ENCODE data around the gene WDR35. TPM values are rescaled to one million over a fixed set of nuclear protein-coding genes. Genes with fewer than 3 reads are reported as not detected.

WDR35 gene
- total RNA-seq, 2 donors from 2014 or later, result 4.7 to 6.4 TPM

DNA sequence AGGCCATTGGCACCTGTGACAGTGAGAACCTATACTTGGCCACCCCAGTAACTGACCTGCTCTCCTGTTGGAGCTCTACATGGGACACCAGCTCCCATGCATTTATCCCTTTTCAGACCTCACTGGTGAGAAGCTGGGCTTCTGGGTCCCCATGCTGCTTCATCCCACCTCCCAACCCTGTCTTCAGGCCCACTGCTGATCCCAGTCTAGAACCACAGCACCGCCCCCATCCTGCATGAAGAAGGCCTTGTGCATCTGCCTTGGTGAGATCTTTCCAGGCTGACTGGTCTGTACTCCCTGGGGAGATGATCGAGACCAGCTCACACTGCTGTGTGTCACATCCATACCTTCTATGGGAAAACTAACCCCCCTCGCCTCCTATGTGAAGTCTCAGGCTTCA is 110.8 kb downstream of the WDR35 start:
- no peak for DNase-seq

DNA sequence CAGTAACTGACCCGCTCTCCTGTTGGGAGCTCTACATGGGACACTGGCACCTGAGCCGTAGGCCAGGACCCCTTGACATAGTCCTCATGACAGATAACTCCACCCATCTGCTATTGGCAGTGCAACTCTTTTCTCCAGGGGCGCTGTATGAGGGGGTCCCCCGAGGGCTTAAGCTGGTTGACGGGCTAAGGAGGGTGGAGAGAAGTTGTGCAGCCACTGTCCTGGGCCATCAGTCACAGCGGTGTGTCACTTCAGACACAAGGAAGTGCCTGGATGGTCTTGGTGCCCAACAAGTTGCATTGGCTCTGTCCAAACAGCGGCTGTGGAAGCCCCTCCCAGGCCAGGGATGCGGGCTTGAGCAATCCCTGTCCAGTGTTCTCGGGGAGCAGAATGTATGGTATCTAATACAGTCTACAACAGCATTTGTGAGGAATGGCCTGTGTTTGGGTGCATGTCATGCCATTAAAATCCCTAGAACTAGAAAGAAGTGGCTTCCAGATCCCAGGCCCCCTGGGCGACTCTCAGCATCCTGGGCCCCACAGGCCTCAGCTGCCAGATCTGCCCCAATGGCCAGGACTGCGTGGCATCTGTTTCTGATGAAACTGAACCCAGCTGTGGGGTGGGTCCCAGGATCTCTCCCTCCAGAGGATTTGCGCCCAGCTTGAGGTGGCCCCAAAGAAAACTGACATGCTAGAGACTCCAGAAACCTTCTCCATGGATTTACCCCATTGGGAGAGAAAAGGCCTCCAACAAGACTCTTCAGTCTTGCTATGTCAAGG is 111.4 kb downstream of the WDR35 start:
- no peak overlapping the region for H3K4me3 Mint-ChIP-seq

More for the DNA sequence above, 110.8 kb downstream of the WDR35 start:
- Mint-ChIP-seq H3K36me3 (ENCODE audit: insufficient read depth in 2 of 2) (no peaks in the 10 kb centered on the region), H3K9me3 (no peaks in the 10 kb centered on the region), H3K4me3 (no peak overlapping the region), H3K27me3 (ENCODE audit: low read depth) (no peaks in the 10 kb centered on the region), H3K4me1 (ENCODE audit: low read depth) (peaks cover 12% of the 10 kb centered on the region), H3K27ac (no peak overlapping the region)
- no peak for ATAC-seq (replicated peaks in 1 of 2)

DNA sequence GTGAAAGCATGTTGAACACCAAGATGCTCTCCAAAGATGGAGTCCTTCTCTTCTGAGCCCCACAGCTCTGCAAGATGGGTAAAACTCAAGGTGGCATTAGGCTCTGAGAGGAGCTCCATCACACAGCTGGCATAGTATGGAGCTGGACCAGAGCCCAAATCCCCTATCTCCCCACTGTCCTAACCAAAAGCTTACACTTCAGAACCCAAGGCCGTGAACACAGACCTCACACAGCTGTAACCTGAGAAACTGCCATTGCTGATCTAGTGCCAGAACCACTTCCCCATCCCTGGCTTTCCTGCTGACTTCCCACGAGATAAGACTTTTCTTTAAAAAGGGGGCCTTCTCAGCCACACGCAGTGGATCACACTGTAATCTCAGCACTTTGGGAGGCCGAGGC is 113.2 kb downstream of the WDR35 start:
- ATAC-seq (replicated peaks in 1 of 2), result no peak
- peaks cover 12% of the 10 kb centered on the region for H3K4me1 Mint-ChIP-seq (ENCODE audit: low read depth)
- H3K9me3 Mint-ChIP-seq, result no peaks in the 10 kb centered on the region
- DNase-seq, result no peak
- H3K36me3 Mint-ChIP-seq (ENCODE audit: insufficient read depth in 2 of 2), result no peaks in the 10 kb centered on the region
- no peak overlapping the region for H3K27ac Mint-ChIP-seq
- H3K4me3 Mint-ChIP-seq, result no peak overlapping the region
- no peaks in the 10 kb centered on the region for H3K27me3 Mint-ChIP-seq (ENCODE audit: low read depth)

More for the DNA sequence above, 111.4 kb downstream of the WDR35 start:
- H3K27ac Mint-ChIP-seq, result no peak overlapping the region
- H3K9me3 Mint-ChIP-seq, result no peaks in the 10 kb centered on the region
- peaks cover 12% of the 10 kb centered on the region for H3K4me1 Mint-ChIP-seq (ENCODE audit: low read depth)
- ATAC-seq (replicated peaks in 1 of 2), result no peak
- no peaks in the 10 kb centered on the region for H3K36me3 Mint-ChIP-seq (ENCODE audit: insufficient read depth in 2 of 2)
- no peak for DNase-seq
- H3K27me3 Mint-ChIP-seq (ENCODE audit: low read depth), result no peaks in the 10 kb centered on the region

DNA sequence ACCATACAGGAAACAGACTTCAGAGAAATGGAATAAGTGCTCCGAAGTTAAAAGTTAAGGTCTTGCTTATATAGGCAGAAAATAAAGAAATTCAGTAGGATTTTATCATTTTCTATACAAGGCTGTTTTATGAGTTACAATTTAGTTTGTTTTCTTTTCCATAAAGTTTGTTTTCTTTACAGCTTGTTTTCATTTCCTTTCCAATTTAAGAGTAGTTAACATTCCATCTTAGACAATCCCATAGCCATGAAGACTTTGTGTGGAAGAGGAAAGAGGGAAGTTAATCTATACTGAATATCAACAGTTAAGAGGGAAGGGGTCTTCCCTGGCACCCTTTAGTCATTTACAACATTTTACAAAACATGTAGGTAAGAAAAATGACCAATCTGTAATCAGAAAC is 114.6 kb downstream of the WDR35 start:
- DNase-seq (no peak), ATAC-seq (replicated peaks in 1 of 2) (no peak)
- no peaks in the 10 kb centered on the region for H3K36me3 Mint-ChIP-seq (ENCODE audit: insufficient read depth in 2 of 2)
- H3K9me3 Mint-ChIP-seq, result no peaks in the 10 kb centered on the region
- peaks cover 4% of the 10 kb centered on the region for H3K4me1 Mint-ChIP-seq (ENCODE audit: low read depth)
- H3K4me3 Mint-ChIP-seq, result no peak overlapping the region
- no peaks in the 10 kb centered on the region for H3K27me3 Mint-ChIP-seq (ENCODE audit: low read depth)
- no peak overlapping the region for H3K27ac Mint-ChIP-seq

DNA sequence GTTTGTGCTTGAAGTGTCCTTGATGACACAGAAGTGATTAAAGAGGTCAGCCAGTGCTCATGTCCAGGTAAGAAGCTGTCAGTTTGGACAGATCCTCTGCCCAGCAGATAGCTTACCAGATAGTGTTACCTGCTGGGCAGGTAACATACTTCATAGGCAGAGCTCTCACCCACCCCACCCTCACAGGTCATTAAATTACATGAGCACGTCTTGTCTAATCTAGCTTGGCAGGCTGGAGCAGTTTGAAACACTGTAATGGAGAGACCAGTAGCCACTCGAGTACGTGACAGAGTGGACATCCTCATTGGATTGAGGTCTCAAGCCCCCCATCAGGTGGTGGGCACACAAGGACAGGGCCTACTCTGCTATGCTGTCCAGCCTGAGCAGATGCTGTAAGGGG is 115.2 kb downstream of the WDR35 start:
- Mint-ChIP-seq H3K4me1 (ENCODE audit: low read depth) (peaks cover 2% of the 10 kb centered on the region), H3K27me3 (ENCODE audit: low read depth) (no peaks in the 10 kb centered on the region), H3K27ac (no peak overlapping the region), H3K9me3 (no peaks in the 10 kb centered on the region), H3K4me3 (no peak overlapping the region), H3K36me3 (ENCODE audit: insufficient read depth in 2 of 2) (no peaks in the 10 kb centered on the region)
- no peak for ATAC-seq (replicated peaks in 1 of 2)
- no peak for DNase-seq

DNA sequence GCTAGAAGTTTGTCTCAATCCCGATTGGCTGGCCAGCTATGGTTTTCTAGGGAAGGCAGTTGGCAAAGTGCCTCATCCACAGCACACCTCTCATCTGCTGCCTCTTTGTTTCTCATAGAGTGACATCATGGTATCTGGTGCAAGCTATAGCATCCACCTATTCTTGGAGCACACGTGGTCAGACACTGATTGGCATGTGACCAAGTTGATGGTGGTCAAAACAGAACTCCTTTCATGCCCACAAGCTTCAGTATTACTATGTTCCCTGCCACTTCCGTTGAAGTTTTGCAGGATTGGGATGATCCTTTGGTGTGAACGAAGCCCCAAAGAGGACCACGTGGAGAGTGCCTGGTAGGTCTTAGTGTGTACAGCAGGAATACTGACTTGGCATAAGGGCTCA is 116.9 kb downstream of the WDR35 start:
- no peak overlapping the region for H3K27ac Mint-ChIP-seq
- H3K27me3 Mint-ChIP-seq (ENCODE audit: low read depth), result no peaks in the 10 kb centered on the region
- no peaks in the 10 kb centered on the region for H3K36me3 Mint-ChIP-seq (ENCODE audit: insufficient read depth in 2 of 2)
- ATAC-seq (replicated peaks in 1 of 2) (no peak), DNase-seq (no peak)
- no peak overlapping the region for H3K4me3 Mint-ChIP-seq
- no peaks in the 10 kb centered on the region for H3K9me3 Mint-ChIP-seq
- peaks cover 17% of the 10 kb centered on the region for H3K4me1 Mint-ChIP-seq (ENCODE audit: low read depth)

DNA sequence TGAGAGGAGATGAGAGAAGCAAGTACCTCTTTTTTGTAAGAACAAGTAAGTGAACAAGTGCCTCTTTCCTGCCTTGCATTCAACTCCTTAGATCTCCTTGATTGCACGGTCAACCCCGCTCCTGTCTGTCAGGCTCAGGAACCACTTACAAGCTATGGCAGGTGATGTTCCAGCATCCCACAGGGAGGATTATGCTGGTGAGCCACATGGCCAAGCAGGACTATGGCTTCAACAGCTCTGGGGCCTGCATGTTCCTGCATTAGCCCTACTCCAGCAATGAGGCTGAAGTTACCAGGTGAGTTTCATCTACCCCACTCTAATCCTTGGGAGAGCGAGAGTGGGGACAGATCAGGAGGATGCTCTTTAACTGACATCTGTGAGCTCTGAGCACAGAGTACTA is 117.6 kb downstream of the WDR35 start:
- no peak for DNase-seq
- Mint-ChIP-seq H3K4me3 (no peak overlapping the region), H3K27ac (no peak overlapping the region)

DNA sequence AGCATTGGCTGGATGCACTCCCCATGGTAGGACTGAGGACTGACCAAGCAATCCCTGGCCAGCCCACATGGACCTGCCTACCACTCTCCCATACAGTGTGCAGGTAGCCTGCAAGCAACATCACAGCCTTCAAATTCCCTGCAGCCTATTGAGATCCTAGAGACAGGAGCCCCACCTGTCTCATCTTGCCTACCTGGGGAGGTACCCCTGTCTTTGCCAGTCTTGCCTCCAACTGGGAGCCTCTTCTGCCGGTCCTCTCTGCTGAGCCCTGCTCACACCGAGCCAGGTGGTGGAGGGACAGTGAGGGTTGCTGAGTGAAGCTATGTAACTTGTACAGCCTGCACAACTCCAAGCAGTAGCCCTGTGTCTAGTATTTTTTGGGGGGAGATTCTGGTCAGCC is 118.1 kb downstream of the WDR35 start:
- Mint-ChIP-seq H3K27ac (no peak overlapping the region), H3K9me3 (no peaks in the 10 kb centered on the region), H3K27me3 (ENCODE audit: low read depth) (no peaks in the 10 kb centered on the region), H3K4me3 (no peak overlapping the region), H3K36me3 (ENCODE audit: insufficient read depth in 2 of 2) (no peaks in the 10 kb centered on the region), H3K4me1 (ENCODE audit: low read depth) (peaks cover 26% of the 10 kb centered on the region)
- DNase-seq (no peak), ATAC-seq (replicated peaks in 1 of 2) (no peak)

More for the DNA sequence above, 117.6 kb downstream of the WDR35 start:
- no peaks in the 10 kb centered on the region for H3K27me3 Mint-ChIP-seq (ENCODE audit: low read depth)
- no peaks in the 10 kb centered on the region for H3K36me3 Mint-ChIP-seq (ENCODE audit: insufficient read depth in 2 of 2)
- no peak for ATAC-seq (replicated peaks in 1 of 2)
- peaks cover 24% of the 10 kb centered on the region for H3K4me1 Mint-ChIP-seq (ENCODE audit: low read depth)
- H3K9me3 Mint-ChIP-seq, result no peaks in the 10 kb centered on the region

DNA sequence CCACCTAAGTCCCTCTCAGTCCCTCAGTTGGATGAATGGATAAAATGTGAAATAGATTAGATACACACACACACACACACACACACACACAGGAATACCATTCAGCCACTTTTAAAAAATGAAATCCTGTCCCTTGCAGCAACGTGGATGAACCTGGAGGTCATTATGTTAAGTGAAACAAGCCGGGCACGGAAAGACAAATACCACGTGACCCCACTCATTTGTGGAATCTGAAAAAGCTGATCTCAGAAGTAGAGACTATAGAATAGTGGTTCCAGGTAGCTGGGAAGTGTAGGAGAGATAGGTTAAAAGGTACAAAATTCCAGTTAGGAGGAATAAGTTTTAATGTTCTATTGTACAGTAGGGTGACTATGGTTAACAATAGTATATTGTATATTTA is 119.1 kb downstream of the WDR35 start:
- H3K36me3 Mint-ChIP-seq (ENCODE audit: insufficient read depth in 2 of 2), result no peaks in the 10 kb centered on the region
- no peak overlapping the region for H3K4me3 Mint-ChIP-seq
- no peak overlapping the region for H3K27ac Mint-ChIP-seq
- no peak for DNase-seq
- no peaks in the 10 kb centered on the region for H3K9me3 Mint-ChIP-seq
- H3K27me3 Mint-ChIP-seq (ENCODE audit: low read depth), result no peaks in the 10 kb centered on the region
- ATAC-seq (replicated peaks in 1 of 2), result no peak
- peaks cover 26% of the 10 kb centered on the region for H3K4me1 Mint-ChIP-seq (ENCODE audit: low read depth)

DNA sequence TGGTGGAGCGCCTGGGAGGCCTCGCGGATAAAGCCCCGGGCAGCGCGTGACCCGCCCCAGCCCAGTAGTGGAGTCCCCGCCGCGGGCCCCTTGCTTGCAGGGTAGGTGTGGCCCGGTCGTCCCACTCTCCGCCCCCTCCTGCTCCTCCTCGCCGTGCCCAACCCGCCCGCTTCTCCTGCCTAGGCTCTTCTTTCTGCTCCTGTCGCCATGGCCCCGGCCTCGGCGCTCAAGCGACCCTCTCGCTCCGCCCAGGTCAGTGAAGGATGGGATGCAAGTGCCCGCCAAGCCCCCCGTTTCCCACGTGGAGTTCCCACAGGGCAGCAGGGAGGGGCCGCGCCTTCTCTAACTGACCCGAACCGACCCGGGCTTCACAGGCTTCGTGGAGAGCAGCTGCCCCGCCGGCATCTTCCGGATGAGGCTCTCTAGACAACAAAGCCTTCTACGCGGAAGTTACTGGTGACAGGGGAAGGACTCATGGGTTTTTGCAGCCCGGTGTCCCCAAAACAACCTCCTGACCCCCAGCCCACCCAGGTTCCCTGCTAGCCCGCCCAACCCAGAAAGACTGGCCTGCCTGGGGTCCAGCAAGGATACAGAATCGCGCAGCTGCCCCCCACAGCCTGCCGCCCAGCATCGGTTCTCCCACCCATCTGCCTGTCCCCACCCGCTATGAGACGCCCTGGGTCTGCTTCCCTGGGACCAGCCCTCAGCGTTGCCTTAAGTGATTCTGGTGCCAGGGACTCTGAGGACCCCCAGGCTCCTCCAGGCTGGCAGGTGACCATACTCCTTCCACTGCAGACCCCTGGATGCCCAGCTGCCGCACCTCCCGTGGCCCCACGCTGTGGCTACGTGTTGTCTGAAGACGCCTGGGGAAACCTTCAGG is 121.0 kb downstream of the WDR35 start:
- Mint-ChIP-seq H3K36me3 (ENCODE audit: insufficient read depth in 2 of 2) (no peaks in the 10 kb centered on the region), H3K4me3 (peak overlapping the region; percentile 95 to 99), H3K27ac (peak overlapping the region; percentile 96), H3K9me3 (no peaks in the 10 kb centered on the region), H3K27me3 (ENCODE audit: low read depth) (no peaks in the 10 kb centered on the region), H3K4me1 (ENCODE audit: low read depth) (peaks cover 41% of the 10 kb centered on the region)
- peak; percentile 89 to 94 for ATAC-seq (replicated peaks in 1 of 2)
- DNase-seq, result peak; percentile 65 to 75

DNA sequence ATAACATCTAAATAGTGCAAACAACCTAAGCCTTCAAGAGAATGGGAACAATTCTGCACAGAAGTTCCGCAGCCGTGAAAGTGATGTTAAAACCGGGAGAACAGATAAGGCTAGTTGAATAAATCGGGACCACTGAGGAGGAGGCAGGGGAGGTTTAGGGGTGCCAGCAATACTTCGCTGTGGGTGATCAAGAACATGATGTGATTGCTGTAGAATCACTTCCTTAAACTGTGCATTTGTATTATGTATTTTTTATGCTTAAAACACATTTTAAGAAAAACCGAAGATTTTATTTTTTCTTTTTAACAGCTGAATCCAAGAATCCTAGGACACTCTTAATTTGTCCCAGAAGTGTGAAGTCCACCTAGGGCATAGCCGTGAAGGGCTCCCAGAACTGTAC is 121.7 kb downstream of the WDR35 start:
- Mint-ChIP-seq H3K27me3 (ENCODE audit: low read depth) (no peaks in the 10 kb centered on the region), H3K4me1 (ENCODE audit: low read depth) (peaks cover 42% of the 10 kb centered on the region), H3K9me3 (no peaks in the 10 kb centered on the region), H3K27ac (no peak overlapping the region), H3K36me3 (ENCODE audit: insufficient read depth in 2 of 2) (no peaks in the 10 kb centered on the region), H3K4me3 (peak overlapping the region; percentile 95 to 99)
- DNase-seq, result no peak
- no peak for ATAC-seq (replicated peaks in 1 of 2)

DNA sequence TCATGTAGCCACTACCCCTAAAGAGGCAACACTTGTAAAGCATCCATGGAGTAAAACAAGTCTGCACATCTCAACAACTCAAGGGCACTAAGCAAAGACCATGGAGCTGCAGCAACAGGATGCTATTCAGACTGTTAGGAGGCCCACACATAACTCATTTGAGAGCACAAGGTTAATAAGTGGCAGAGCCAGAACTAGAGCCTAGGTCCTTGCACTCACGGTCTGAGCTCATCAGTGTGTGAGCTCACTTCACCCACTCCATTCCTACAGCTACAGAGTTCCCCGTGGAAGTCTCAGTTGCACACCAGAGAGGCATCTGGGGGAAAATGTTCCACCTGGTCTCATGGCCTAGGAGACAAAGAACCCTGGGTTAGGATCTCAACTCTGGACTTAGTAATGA is 123.1 kb downstream of the WDR35 start:
- no peaks in the 10 kb centered on the region for H3K27me3 Mint-ChIP-seq (ENCODE audit: low read depth)
- H3K36me3 Mint-ChIP-seq (ENCODE audit: insufficient read depth in 2 of 2), result no peaks in the 10 kb centered on the region
- peaks cover 42% of the 10 kb centered on the region for H3K4me1 Mint-ChIP-seq (ENCODE audit: low read depth)
- no peak overlapping the region for H3K27ac Mint-ChIP-seq
- DNase-seq, result no peak
- no peak for ATAC-seq (replicated peaks in 1 of 2)
- no peak overlapping the region for H3K4me3 Mint-ChIP-seq
- no peaks in the 10 kb centered on the region for H3K9me3 Mint-ChIP-seq

DNA sequence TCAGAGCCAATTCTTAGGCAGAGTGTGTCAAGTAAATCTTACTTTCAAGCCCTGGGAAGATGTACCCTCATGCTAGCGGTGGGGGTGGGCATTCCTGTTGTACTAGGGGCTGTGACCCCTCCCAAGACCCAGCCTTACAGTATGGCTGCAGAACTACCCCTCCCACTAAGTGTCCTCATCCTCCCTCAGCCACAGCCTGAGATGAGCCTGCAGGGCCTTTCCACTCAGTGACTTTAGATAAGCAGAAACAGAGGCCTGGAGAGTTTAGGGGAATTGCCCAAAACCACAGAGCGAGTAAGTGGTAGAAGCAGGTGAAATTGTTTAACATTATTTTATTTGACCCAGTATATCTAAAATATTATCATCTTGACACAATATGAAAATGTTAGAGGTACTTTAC is 124.8 kb downstream of the WDR35 start:
- ATAC-seq (replicated peaks in 1 of 2) (no peak), DNase-seq (peak in 1 of 2 donors; percentile 18)
- Mint-ChIP-seq H3K27me3 (ENCODE audit: low read depth) (no peaks in the 10 kb centered on the region), H3K36me3 (ENCODE audit: insufficient read depth in 2 of 2) (no peaks in the 10 kb centered on the region), H3K27ac (no peak overlapping the region), H3K9me3 (no peaks in the 10 kb centered on the region), H3K4me3 (no peak overlapping the region), H3K4me1 (ENCODE audit: low read depth) (peaks cover 42% of the 10 kb centered on the region)
